Lower leg skin (tissue), 3 donors: ENCODE results near the gene RNF34.

Experiments
- CTCF ChIP-seq, 3 donors: fragments of 450-650 bp; IDR thresholded peaks; one replicate each; pipeline ENCODE4 v1.5.1; 2016; ENCODE audit warnings: antibody characterized with exemption in 3 of 3, mild to moderate bottlenecking in 3 of 3, moderate library complexity in 2 of 3
- POLR2A ChIP-seq, 2 donors: fragments of 450-650 bp; IDR thresholded peaks; one replicate each; pipeline ENCODE4 v1.6.1; 2016 to 2017; ENCODE audit warnings: antibody characterized with exemption in 2 of 2, mild to moderate bottlenecking in 1 of 2, moderate library complexity in 1 of 2

GRCh38 chr12:121358073-121358472 lies 41.8 kb upstream of the RNF34 start:
- TF ChIP-seq CTCF (IDR thresholded peaks at IDR 0.05) (no peak), POLR2A (IDR thresholded peaks at IDR 0.05) (no peak)
